PC-9 (cell line): ENCODE data around the gene HK3.

Source experiments
- EZH2 ChIP-seq: fragments of 200-600 bp; sonication (generic); IDR thresholded peaks from 2 replicates; pipeline ENCODE4 v1.8.0; 2017; ENCODE audit warnings: antibody characterized with exemption, low read depth
- TF ChIP-seq, protein P1 (sequence below): fragments of 200-600 bp; sonication (generic); conservative IDR thresholded peaks from 2 replicates; pipeline ENCODE4 v1.6.1; 2017; ENCODE audit warnings: mixed run types, antibody characterized with exemption, mild to moderate bottlenecking, moderate library complexity

DNA sequence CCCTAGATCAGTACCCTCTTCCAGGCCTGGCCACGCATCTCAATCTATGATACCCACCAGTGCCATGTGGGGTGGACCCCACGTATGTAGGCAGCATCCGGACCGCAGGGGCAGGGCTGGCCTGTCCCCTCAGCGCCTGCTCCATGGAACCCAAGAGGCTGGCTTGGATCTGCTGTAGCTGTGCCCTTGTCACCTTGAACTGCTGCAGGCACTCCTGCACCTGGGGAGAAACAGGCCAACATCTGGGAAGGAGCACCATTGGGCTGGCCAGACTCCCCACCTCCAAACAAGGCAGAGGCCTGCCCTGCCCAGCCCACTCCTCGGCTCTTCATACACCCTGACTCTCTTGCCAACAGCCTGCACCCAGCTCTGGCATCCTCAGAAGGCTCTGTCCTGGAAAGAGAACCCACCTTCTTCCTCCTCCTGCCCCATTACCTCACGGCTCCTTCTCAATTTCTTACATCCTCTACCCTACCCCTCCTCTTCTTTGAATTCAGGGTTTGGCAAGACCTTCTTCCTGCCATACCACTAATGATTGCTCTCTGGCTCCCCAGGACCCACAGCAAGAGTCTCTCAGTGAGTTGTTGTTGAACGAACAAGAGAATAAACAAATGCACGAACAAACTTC, 7.7 kb downstream of the HK3 start:
- TF ChIP-seq, protein P1, sequence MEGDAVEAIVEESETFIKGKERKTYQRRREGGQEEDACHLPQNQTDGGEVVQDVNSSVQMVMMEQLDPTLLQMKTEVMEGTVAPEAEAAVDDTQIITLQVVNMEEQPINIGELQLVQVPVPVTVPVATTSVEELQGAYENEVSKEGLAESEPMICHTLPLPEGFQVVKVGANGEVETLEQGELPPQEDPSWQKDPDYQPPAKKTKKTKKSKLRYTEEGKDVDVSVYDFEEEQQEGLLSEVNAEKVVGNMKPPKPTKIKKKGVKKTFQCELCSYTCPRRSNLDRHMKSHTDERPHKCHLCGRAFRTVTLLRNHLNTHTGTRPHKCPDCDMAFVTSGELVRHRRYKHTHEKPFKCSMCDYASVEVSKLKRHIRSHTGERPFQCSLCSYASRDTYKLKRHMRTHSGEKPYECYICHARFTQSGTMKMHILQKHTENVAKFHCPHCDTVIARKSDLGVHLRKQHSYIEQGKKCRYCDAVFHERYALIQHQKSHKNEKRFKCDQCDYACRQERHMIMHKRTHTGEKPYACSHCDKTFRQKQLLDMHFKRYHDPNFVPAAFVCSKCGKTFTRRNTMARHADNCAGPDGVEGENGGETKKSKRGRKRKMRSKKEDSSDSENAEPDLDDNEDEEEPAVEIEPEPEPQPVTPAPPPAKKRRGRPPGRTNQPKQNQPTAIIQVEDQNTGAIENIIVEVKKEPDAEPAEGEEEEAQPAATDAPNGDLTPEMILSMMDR, result no peak
- no peak for TF ChIP-seq EZH2
